Right cardiac atrium (tissue), 5 donors: ENCODE measurements around the gene KIF12. TPM values are rescaled to one million over a fixed set of nuclear protein-coding genes. Genes with fewer than 3 reads are reported as not detected.

Experiments used
- ATAC-seq, 2 donors: fragments of 200-7000 bp; cut with Tn5 transposase; one replicate each; pipeline versions ENCODE4 v1.8.0 to v1.9.1; 2020; ENCODE audit warnings: moderate library complexity in 2 of 2, mild to moderate bottlenecking in 1 of 2
- DNase-seq, 3 donors: peaks; one replicate each; pipeline ENCODE4 v3.0.0-alpha.2; 2020
- H3K27ac ChIP-seq: one replicate; pipeline ENCODE4 v1.5.1; 2013; ENCODE audit warnings: mild to moderate bottlenecking, low read length, control low read depth, moderate library complexity
- H3K27me3 ChIP-seq: one replicate; pipeline ENCODE4 v1.6.1; 2013; ENCODE audit not compliant: control insufficient read depth, insufficient read depth
- H3K4me1 ChIP-seq: one replicate; pipeline ENCODE4 v1.6.1; 2013; ENCODE audit warnings: low read length; ENCODE audit not compliant: control insufficient read depth, insufficient read depth
- H3K4me3 ChIP-seq: one replicate; pipeline ENCODE4 v1.5.1; 2013; ENCODE audit warnings: low read length, control low read depth
- H3K9me3 ChIP-seq: one replicate; pipeline ENCODE4 v1.6.1; 2013; ENCODE audit warnings: low read length; ENCODE audit not compliant: control insufficient read depth
- WGBS: extraction: QIAGEN DNeasy Blood & Tissue Kit; methylation state at CpG from one replicate; pipeline ENCODE4 v1.1.7; 2013; 5-methylcytosine and 5-hydroxymethylcytosine counted together
- intact Hi-C, 4 donors: fragments of 100-400 bp; cut with DNase I; formaldehyde crosslinking; loops; one replicate each; pipeline versions ENCODE4 v1.11.0 to v1.14.0; 2022 to 2023
- polyA plus RNA-seq: library from polyadenylated mRNA; stranded (reverse); fragments of 200-250 nt; gene quantifications from one replicate; pipeline ENCODE4 v1.2.3, GENCODE V29; 2013
- total RNA-seq, 4 donors: library from RNA; stranded (reverse); fragmentation: NEBNext Ultra II Directional; extraction: Animal tissue kit (Norgen Biotek cat#: 25700); gene quantifications; one replicate each; pipeline ENCODE4 v1.2.1, GENCODE V29; 2021
- donor health status: healthy with polysubstance abuse.
- donor health status: DM: no; HTN: yes; CAD: no.
- donor health status: DM: no; HTN: no; CAD: no.
- donor health status: DM: no; HTN: yes; CAD: no; lungs with severe emphysema.
- donor health status: DM: yes; HTN: yes; CAD: no.

Gene KIF12
- total and polyA plus RNA-seq, 5 donors = 0.11 to 0.44 (median 0.23) TPM; not detected in 2

DNA sequence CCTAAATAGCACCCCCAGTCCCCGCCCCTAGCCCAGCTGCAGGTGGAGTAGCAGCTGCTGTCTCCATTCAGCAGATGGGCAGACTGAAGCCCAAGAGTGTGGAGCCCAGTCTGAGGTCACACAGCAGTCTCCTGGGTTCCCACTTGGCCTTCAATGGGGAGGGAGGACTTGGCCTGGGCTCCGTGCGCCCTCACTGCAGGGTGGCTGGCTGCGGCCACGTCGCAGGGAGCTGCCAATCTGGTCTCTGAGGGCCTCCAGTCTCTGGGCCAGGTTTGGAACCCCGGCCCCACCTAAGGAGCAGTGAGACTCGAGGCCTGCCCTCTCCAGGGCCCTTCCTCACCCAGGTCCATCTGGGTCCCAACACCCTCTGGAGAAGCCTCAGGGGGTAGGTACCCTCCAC is 7.4 kb downstream of the KIF12 start:
- intact Hi-C loops = no loop called here
- H3K4me1 ChIP-seq = no peaks in the 10 kb centered on the region
- peak in 1 of 3 donors; percentile 35 for DNase-seq

DNA sequence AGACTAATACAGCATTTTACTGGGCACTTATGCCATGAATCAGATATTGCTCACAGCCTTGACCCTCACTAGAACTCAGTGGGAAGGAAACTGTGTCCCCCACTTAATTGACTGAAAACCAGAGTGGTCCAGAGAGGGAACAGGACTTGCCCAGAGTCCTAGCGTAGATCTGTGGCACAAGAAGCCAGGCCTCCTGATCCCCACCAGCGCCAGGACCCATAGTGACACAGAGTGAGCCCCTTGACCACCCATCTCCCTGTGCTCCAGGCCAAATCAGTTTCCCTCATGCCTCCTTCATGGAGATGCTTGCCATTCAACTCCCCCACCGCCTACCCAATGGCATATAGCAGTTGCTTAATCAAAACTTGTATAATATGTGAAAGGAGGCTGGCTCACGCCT is 8.3 kb downstream of the KIF12 start:
- WGBS = 97% methylated on average over 4 of the region's 4 CpGs

More for the DNA sequence above, 7.4 kb downstream of the KIF12 start:
- Histone ChIP-seq H3K27ac (no peak overlapping the region), H3K27me3 (no peaks in the 10 kb centered on the region), H3K9me3 (no peaks in the 10 kb centered on the region), H3K4me3 (no peak overlapping the region)
- 88% methylated on average over 8 of the region's 8 CpGs for WGBS
- ATAC-seq = no peak

DNA sequence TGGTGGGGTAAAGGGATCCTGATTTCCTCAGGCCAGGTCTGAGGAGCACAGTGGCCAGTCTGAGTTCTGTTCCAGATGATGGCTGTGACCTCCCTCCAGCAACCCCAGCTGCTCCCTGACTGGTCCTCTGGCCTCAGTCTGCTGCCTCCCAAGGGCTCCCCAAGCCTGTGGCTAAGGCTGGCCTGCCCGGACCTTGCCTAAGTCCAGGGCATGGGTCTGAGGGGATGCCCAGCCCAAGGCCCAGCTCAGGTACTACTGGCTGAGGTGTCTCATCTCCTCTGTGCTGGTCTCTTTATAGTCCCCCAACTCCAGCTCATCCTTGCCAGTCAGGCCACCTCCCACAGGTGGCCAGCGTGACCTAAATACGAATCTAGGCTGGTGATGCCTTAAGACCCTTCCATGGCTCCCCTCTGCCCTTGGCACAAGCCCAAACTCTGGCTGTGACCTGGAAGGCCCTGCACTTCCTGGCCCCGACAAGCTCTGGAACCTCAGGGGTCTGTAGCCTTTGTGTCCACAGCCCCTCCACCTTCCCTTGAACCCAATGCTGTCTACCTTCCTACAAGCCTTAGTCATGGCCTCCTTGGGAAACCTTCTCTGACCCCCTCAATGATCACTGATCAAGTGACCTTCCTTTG is 9.8 kb downstream of the KIF12 start:
- no peaks in the 10 kb centered on the region for H3K27me3 ChIP-seq
- H3K9me3 ChIP-seq = no peaks in the 10 kb centered on the region
- DNase-seq (peak in 1 of 3 donors; percentile 38), ATAC-seq (no peak)
- 84% methylated on average over 4 of the region's 4 CpGs for WGBS
- no peak overlapping the region for H3K27ac ChIP-seq
- no peaks in the 10 kb centered on the region for H3K4me1 ChIP-seq
- intact Hi-C loops = no loop called here
- H3K4me3 ChIP-seq = no peak overlapping the region

More for the DNA sequence above, 8.3 kb downstream of the KIF12 start:
- H3K27ac ChIP-seq = no peak overlapping the region
- H3K9me3 ChIP-seq = no peaks in the 10 kb centered on the region
- no peak overlapping the region for H3K4me3 ChIP-seq
- H3K4me1 ChIP-seq = no peaks in the 10 kb centered on the region
- DNase-seq = no peak
- intact Hi-C loops = no loop called here
- H3K27me3 ChIP-seq = no peaks in the 10 kb centered on the region
- no peak for ATAC-seq

DNA sequence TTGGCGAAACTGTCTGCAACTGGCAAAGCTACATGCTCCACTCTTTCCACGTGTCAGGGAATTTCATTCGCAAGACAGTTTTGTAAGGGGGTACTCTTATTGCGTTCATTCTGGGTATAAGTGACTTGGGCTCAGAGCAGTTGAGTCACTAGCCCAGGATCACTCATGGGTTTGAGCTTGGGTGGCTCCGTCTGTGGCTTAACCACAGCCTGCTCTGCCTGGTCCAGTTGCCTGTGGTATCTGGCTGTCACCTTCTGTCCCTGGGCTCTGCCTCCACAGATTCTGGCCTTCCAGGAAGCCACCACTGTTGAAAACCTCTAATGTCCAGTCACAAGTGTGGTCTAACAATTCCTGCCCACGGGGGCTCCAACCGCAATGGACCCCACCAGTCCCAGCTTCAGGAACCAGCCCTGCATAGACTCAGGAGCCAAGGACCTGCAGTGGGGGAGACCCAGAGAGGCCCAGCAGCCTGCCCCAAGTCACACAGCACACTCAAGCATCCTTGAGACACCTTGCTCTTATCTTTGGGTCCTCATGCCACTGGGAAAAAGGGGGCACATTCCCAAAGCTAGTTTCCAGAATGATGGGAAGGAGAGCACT is 10.4 kb downstream of the KIF12 start:
- no peak for ATAC-seq
- 94% methylated on average over 7 of the region's 7 CpGs for WGBS
- H3K4me3 ChIP-seq = no peak overlapping the region
- no peaks in the 10 kb centered on the region for H3K9me3 ChIP-seq
- no peaks in the 10 kb centered on the region for H3K4me1 ChIP-seq
- H3K27me3 ChIP-seq = no peaks in the 10 kb centered on the region
- DNase-seq = peak in 1 of 3 donors; percentile 16
- intact Hi-C loops = no loop called here
- H3K27ac ChIP-seq = no peak overlapping the region

DNA sequence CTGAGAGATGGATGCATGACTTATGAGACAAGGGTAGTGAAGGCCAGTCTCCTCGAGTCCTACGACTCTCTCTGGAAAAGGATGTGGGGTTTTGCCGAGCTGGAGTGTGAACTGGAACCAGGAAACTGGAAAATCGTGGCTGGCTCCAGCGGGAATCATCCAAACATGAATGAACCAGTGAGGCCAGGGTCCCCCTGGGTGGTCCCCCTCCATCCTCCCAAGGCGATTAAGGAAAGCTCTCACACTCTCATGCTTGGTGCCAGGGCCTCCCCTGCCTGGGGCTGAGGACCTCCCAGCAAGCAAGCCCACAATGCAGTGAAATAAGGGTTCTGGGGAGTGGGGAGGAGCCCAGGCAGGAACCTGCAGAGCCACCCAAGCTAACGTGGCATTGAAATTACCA is 11.4 kb downstream of the KIF12 start:
- Histone ChIP-seq H3K4me3 (no peak overlapping the region), H3K4me1 (no peaks in the 10 kb centered on the region), H3K27me3 (no peaks in the 10 kb centered on the region), H3K9me3 (no peaks in the 10 kb centered on the region), H3K27ac (no peak overlapping the region)
- no peak for DNase-seq
- WGBS = 80% methylated on average over 7 of the region's 7 CpGs
- intact Hi-C loops = no loop called here
- ATAC-seq = no peak

DNA sequence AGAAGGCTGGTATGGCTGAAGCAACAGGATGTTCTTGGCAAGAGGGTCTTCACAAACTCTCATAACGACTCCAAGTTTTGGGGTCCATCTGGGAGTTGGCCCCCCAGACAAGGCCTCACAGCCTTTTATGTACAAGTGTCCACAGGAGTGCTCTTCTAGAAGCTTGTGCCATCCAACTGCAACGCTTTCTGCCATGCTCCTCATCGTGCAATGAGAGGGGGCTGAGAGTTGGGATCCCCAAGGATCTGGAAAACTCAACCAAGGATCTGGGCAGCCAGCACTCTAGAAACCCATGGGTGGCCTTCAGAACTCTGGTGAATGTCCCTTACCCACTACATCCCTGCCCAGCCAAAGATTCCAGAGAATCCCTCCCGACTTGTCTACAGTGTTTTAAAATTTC is 12.5 kb downstream of the KIF12 start:
- Histone ChIP-seq H3K27me3 (no peaks in the 10 kb centered on the region), H3K27ac (no peak overlapping the region), H3K4me1 (no peaks in the 10 kb centered on the region), H3K9me3 (no peaks in the 10 kb centered on the region), H3K4me3 (no peak overlapping the region)
- no peak for DNase-seq
- 94% methylated on average over 4 of the region's 4 CpGs for WGBS
- intact Hi-C loops = no loop called here
- no peak for ATAC-seq

DNA sequence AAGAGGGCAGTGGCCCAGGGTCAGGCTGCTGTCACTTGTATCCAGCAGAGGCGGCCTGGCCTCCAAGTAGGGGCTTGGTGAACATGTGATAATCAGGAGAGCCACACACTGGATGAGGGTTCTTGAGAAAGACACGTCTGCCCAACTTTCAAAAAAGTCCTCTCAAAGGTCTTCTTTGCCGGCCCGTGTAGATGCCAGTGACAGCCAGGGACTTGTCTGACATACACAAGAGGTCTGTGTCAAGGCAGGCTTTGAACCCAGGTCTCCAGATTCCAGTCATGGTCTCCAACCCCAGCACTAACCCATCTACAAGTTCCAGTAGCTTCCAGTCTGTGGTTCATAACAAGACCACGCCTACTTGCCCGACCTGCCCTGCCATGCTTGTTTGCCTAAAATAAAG is 13.1 kb downstream of the KIF12 start:
- no peak for ATAC-seq

DNA sequence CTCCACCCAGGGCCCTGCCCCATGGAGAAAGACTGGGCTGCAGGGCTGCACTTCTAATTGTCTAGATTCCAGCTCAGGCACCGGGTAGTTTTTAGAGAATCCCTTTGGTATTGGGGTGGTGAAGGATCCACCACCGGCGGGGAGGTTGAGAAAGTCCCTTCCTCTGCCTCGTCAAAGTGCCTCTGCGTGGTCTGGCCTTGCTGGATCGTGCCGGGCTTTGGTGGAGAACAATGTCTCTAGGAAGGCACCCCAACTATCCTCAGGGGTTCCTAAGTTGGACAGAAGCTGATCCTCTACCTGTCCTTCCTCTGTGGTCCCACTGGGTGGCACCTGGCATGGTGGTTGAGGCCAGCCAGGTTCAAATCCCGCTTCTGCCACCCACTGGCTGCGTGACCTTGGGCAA is 13.7 kb downstream of the KIF12 start:
- WGBS = 88% methylated on average over 9 of the region's 9 CpGs
- Histone ChIP-seq H3K9me3 (no peaks in the 10 kb centered on the region), H3K4me3 (no peak overlapping the region), H3K4me1 (no peaks in the 10 kb centered on the region), H3K27ac (no peak overlapping the region), H3K27me3 (no peaks in the 10 kb centered on the region)
- intact Hi-C loops = no loop called here
- DNase-seq = peak in 1 of 3 donors; percentile 25
- no peak for ATAC-seq

More for the DNA sequence above, 13.1 kb downstream of the KIF12 start:
- Histone ChIP-seq H3K4me1 (no peaks in the 10 kb centered on the region), H3K4me3 (no peak overlapping the region), H3K27ac (no peak overlapping the region), H3K27me3 (no peaks in the 10 kb centered on the region), H3K9me3 (no peaks in the 10 kb centered on the region)
- 92% methylated on average over 6 of the region's 6 CpGs for WGBS
- no peak for DNase-seq
- intact Hi-C loops = no loop called here

DNA sequence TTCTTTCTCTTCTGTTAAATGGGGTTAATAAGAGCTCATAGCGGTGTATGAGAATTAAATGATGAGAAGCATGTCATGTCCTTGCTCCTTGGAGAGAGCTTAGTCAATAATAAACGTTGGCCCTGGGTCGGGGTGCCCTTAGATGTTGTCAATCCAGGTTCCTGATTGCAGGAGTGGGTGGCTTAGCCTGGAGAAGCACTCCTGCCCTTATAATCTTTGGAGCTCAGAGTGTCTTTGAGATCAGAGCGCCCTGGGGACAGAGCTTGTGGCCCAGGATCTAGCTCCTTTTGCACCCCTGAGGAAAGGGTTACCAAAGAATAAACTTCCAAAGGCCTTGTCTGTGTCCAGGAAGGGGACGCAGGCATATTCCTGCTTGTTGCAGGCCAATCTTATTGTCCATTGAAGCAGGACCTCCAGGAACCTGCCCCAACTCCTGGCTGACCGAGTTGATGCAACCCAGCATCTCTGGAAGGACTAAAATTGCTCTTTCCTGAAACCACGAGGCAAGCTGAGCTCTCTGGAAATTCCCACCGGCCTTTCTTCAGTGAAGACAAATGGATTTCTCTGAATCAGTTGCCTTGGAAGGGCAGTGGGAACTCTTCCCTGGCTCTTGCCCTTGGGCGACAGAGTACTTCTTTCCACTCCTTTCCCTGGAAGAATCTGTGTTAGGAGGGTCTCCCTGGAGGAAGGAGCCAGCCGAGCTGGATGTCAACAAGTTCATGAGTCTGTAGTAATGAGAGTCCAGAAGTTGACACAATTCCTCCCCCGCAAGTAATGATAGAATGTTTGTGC is 14.6 kb downstream of the KIF12 start:
- Histone ChIP-seq H3K4me3 (no peak overlapping the region), H3K27ac (no peak overlapping the region), H3K9me3 (no peaks in the 10 kb centered on the region), H3K4me1 (no peaks in the 10 kb centered on the region), H3K27me3 (no peaks in the 10 kb centered on the region)
- intact Hi-C loops = loop anchor here in 3 of 4 donors (5.0 kb wide), 1 partner anchor 208 kb away; no protein-coding TSS in a partner anchor
- WGBS = 70% methylated on average over 11 of the region's 11 CpGs
- ATAC-seq = no peak
- peak in 1 of 3 donors; percentile 57 for DNase-seq

DNA sequence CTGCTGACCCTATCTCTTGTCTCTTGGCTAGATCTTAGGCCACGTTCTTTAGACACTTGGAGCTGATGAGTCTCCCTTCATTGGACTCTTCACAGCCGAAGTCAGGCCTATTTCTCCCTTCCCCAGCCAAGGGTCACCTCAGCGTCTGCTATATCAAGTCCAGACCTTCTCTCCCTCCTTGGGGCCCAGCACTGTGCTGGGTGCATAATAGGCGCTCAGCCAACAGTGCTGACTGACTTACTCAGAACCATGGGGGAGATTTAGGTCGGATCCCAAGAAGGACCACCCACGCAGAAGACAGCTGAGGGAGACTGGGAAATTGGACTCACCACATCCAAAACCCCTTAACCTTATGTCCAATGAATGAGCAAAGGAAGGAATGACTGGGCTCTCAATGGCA is 15.4 kb downstream of the KIF12 start:
- Histone ChIP-seq H3K9me3 (no peaks in the 10 kb centered on the region), H3K4me1 (no peaks in the 10 kb centered on the region), H3K27me3 (no peaks in the 10 kb centered on the region), H3K4me3 (no peak overlapping the region), H3K27ac (no peak overlapping the region)
- ATAC-seq (no peak), DNase-seq (no peak)
- intact Hi-C loops = loop anchor here in 3 of 4 donors (5.0 kb wide), 1 partner anchor 209 kb away; no protein-coding TSS in a partner anchor
- 88% methylated on average over 6 of the region's 6 CpGs for WGBS
